IPS DF 6.9 (cell line): ENCODE data around the gene CALD1.

Source experiments
- DNase-seq: peaks from one replicate; pipeline ENCODE4 v3.0.0-alpha.2; 2013; ENCODE audit warnings: low read depth, low spot score
- H3K27ac ChIP-seq: one replicate; pipeline ENCODE4 v1.5.1; 2013; ENCODE audit warnings: low read length, control low read depth
- H3K27me3 ChIP-seq: 2 replicates; pipeline ENCODE4 v1.6.1; 2013; ENCODE audit warnings: mild to moderate bottlenecking, low read length; ENCODE audit not compliant: control insufficient read depth, insufficient read depth
- H3K36me3 ChIP-seq: 2 replicates; pipeline ENCODE4 v1.6.1; 2013; ENCODE audit warnings: low read length; ENCODE audit not compliant: control insufficient read depth, insufficient read depth
- H3K4me1 ChIP-seq: 2 replicates; pipeline ENCODE4 v1.6.1; 2013; ENCODE audit warnings: low read length; ENCODE audit not compliant: control insufficient read depth, insufficient read depth
- H3K4me3 ChIP-seq: 2 replicates; pipeline ENCODE4 v1.5.1; 2013; ENCODE audit warnings: mild to moderate bottlenecking, low read length
- H3K9me3 ChIP-seq: 2 replicates; pipeline ENCODE4 v1.6.1; 2013; ENCODE audit warnings: low read length, inconsistent platforms; ENCODE audit not compliant: control insufficient read depth, insufficient read depth
- WGBS: extraction: QIAGEN DNeasy Blood & Tissue Kit; methylation state at CpG from one replicate; pipeline ENCODE4 v1.1.7; 2013; ENCODE audit warnings: mixed read lengths, missing lambda C conversion rate; ENCODE audit not compliant: insufficient read length, insufficient coverage; 5-methylcytosine and 5-hydroxymethylcytosine counted together

The CALD1 gene

DNA sequence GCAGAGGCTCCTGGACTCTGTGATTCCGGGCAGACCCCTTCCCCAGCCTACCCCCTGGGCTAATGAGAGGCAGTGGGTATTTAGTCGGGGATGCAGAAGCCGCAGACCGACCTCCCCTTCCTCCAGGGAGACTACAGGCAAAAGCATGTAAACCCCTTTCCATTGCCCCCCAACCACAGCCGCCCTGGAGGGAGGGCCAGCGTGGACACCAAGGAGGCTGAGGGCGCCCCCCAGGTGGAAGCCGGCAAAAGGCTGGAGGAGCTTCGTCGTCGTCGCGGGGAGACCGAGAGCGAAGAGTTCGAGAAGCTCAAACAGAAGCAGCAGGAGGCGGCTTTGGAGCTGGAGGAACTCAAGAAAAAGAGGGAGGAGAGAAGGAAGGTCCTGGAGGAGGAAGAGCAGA, 167.9 kb downstream of the CALD1 start:
- Histone ChIP-seq H3K4me1 (no peaks in the 10 kb centered on the region), H3K9me3 (no peaks in the 10 kb centered on the region), H3K4me3 (no peak overlapping the region), H3K27me3 (no peaks in the 10 kb centered on the region), H3K27ac (no peak overlapping the region), H3K36me3 (peaks cover 4% of the 10 kb centered on the region; the same call in 1 of the 2 replicates)
- no peak for DNase-seq
- WGBS: no CpG with 5 or more reads among the region's 17 CpGs

DNA sequence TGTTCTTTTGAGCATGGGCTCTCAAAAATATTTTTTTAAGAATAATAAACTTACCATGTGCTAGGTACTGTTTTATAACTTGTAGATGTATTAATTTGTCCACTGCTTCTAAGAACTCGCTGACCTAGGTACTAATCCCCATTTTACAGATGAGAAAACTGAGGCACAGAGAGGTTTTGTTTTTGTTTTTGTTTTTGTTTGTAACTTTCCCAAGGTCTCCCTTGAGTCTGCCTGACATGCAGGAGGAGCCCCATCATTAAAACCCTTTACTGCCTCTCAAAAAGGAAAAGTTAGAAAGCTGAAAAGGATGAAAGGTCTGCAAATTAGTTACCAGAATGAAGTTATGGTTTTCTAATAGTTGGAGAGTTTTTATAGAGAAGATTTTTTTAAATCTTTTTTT, 168.4 kb downstream of the CALD1 start:
- no peak for DNase-seq
- no peak overlapping the region for H3K27ac ChIP-seq
- H3K27me3 ChIP-seq: no peaks in the 10 kb centered on the region
- H3K36me3 ChIP-seq: peaks cover 4% of the 10 kb centered on the region; the same call in 1 of the 2 replicates
- WGBS: no CpG with 5 or more reads among the region's 1 CpG
- no peak overlapping the region for H3K4me3 ChIP-seq
- no peaks in the 10 kb centered on the region for H3K9me3 ChIP-seq
- no peaks in the 10 kb centered on the region for H3K4me1 ChIP-seq

DNA sequence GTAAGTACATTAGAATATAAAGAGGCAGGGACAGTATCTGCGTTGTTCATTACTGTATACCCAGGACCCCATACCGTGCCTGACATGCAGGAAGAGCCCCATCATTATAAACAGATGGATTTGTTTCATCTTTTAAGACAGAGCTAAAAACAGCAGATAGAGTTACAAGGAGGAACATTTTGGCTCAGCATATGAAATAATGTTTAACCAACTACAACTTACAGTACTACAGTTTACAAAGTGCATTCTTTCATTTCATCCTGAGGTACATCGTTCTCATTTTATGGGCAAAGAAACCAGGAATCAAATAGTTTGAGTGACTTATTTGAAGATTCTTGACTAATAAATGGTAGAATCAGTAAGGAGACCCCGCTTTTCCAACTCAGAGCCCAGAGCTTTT, 168.8 kb downstream of the CALD1 start:
- Histone ChIP-seq H3K4me1 (no peaks in the 10 kb centered on the region), H3K9me3 (no peaks in the 10 kb centered on the region), H3K36me3 (peaks cover 4% of the 10 kb centered on the region; the same call in 1 of the 2 replicates), H3K27me3 (no peaks in the 10 kb centered on the region), H3K27ac (no peak overlapping the region), H3K4me3 (no peak overlapping the region)
- WGBS: no CpG with 5 or more reads among the region's 4 CpGs
- DNase-seq: no peak

DNA sequence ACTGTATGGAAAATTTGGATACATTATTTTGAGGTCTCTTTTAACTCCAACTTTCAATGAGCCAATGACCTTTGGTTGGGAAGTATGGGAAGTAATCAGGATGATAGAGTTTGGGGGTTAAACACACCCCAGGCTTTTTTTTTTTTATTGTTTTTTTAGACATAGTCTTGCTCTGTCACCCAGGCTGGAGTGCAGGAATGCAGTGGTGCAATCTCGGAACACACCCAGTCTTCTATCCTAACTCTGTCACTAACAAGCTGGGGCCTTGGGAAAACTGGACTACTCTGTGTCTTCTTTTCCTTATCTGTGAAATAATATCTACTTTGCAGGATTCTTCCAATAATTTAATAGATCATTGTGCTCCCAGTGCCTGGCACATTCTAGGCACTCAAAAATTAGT, 169.3 kb downstream of the CALD1 start:
- Histone ChIP-seq H3K27ac (no peak overlapping the region), H3K4me1 (no peaks in the 10 kb centered on the region), H3K4me3 (no peak overlapping the region), H3K27me3 (no peaks in the 10 kb centered on the region), H3K36me3 (peaks cover 4% of the 10 kb centered on the region; the same call in 1 of the 2 replicates), H3K9me3 (no peaks in the 10 kb centered on the region)
- WGBS: no CpG with 5 or more reads among the region's 1 CpG
- no peak for DNase-seq

DNA sequence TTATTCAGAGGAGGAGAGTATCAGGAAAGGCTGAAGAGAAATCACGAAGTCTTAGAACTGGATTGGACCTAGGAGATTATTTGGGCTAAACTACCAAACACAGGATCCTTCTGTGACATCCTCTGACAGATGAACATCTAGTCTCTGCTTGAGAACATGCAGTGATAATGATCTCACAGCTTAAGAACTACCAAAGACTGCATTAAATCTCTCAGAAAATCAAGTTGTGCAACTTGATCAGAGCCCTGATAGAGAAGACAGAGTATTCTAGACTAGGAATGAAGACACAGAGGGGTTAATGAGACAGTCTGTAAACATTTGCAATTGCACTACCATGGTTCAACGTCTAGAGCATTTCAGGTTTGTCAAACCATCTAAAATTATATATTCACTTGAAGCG, 169.7 kb downstream of the CALD1 start:
- WGBS: no CpG with 5 or more reads among the region's 3 CpGs
- no peaks in the 10 kb centered on the region for H3K9me3 ChIP-seq
- peaks cover 4% of the 10 kb centered on the region; the same call in 1 of the 2 replicates for H3K36me3 ChIP-seq
- H3K27me3 ChIP-seq: no peaks in the 10 kb centered on the region
- no peak overlapping the region for H3K27ac ChIP-seq
- H3K4me3 ChIP-seq: no peak overlapping the region
- no peaks in the 10 kb centered on the region for H3K4me1 ChIP-seq
- no peak for DNase-seq

DNA sequence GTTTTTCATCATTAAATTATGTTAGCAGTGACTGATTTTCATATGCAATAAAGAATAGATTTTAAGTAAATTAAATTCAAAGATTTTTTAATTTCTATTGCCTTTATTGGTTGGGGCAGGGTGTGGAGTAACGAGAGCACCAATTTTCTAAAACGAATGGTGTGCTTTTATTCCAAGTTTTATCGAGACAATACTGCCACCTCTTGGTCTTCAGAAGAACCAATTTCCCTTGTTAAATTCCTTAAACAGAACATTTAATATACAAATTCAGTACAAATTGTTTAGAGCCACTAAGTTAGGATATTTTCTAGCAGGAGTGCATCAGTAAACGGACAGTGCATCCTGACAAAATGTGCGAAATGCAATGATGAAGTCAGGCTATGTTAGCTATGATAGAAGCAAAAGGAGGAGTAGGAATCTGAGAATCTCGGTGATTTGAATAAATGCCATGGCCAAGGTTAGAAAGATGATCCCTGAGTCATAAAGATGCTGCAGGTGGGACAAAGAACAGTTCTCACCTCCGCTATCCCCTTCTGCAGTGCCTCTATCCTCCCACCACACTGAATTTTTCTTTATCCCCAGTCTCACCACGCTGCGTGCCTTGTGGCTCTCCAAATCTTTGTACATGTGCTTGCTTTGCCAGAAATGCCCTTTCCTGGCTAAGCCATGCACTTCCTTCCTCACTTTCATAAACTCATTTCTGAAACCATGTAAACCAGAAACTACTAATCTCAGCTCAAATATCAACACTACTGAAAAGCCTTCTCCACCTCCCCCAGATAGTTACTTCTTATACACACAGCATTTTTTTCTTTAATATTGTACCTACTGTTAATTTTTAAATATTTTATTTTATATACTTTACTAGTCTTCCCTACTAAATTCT, 175.0 kb downstream of the CALD1 start:
- H3K9me3 ChIP-seq: no peaks in the 10 kb centered on the region
- WGBS: no CpG with 5 or more reads among the region's 9 CpGs
- H3K27ac ChIP-seq: no peak overlapping the region
- no peaks in the 10 kb centered on the region for H3K27me3 ChIP-seq
- no peaks in the 10 kb centered on the region for H3K4me1 ChIP-seq
- H3K4me3 ChIP-seq: no peak overlapping the region
- H3K36me3 ChIP-seq: peaks cover 4% of the 10 kb centered on the region; the same call in 1 of the 2 replicates
- no peak for DNase-seq

DNA sequence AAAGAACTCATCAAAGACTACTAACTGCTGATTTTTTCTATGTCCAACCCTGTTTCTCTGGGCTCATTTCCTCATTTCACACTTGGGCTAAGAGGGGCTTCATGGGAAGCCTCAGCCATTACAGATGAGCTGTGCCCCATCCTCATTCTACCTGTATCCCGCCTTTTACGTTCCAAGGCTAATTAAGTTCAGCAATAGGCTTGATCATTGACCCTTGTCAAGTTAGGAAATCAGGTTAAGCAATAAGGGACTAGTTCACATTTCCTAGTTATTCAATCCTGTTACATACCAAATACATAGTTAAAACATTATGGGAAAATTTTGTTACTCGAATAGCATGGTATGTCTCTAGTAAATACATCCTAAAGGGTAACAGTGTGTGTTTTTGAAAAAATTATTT, 177.6 kb downstream of the CALD1 start:
- Histone ChIP-seq H3K9me3 (no peaks in the 10 kb centered on the region), H3K4me3 (no peak overlapping the region), H3K27ac (no peak overlapping the region), H3K4me1 (no peaks in the 10 kb centered on the region), H3K27me3 (no peaks in the 10 kb centered on the region), H3K36me3 (peaks cover 5% of the 10 kb centered on the region; the same call in 1 of the 2 replicates)
- WGBS: 100% methylated on average over 1 of the region's 3 CpGs
- DNase-seq: no peak

DNA sequence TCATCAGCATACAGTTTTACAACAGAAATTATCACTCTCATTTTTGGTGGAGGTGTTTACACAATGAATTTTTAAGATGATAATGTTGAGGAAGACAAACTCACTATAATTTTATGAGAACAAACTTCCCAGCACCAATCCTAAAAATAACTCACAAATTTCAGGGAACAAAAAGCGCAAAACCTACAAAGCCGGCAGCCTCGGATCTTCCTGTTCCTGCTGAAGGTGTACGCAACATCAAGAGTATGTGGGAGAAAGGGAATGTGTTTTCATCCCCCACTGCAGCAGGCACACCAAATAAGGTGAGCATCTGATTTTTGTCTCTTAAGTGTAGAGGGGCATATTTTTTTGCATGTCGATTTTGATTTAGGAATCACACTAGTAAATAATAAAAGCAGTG, 180.4 kb downstream of the CALD1 start:
- no peak overlapping the region for H3K27ac ChIP-seq
- no peaks in the 10 kb centered on the region for H3K9me3 ChIP-seq
- no CpG with 5 or more reads among the region's 5 CpGs for WGBS
- H3K4me1 ChIP-seq: no peaks in the 10 kb centered on the region
- no peak for DNase-seq
- no peaks in the 10 kb centered on the region for H3K27me3 ChIP-seq
- peaks cover 5% of the 10 kb centered on the region; the same call in 1 of the 2 replicates for H3K36me3 ChIP-seq
- H3K4me3 ChIP-seq: no peak overlapping the region

DNA sequence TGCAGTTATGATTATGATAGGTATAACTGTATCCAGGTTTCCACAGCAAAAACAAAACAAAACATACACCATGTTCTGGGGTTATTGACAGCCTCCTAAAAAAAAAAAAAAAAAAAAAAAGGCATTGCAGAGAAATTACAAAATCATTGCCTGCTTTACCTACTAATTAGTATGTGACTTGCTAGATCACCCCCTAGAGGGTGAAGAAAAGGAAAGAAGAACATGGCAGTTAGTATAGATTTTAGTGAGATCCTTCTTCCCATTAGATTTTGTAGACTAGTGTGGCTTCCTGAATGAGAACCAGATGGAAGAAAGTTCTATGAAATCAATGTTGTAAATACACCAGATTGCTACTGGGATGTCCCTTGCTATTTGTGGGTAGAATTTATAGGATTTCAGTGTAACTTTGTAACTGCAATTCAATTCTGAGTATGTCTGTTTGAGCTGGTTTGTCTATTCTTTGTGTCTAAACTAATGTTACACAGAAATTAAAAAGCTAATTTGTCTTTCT, 182.9 kb downstream of the CALD1 start:
- Histone ChIP-seq H3K27me3 (no peaks in the 10 kb centered on the region), H3K4me3 (no peak overlapping the region), H3K9me3 (no peaks in the 10 kb centered on the region), H3K36me3 (peaks cover 7% of the 10 kb centered on the region; the same call in 1 of the 2 replicates), H3K27ac (no peak overlapping the region), H3K4me1 (no peaks in the 10 kb centered on the region)
- no peak for DNase-seq

DNA sequence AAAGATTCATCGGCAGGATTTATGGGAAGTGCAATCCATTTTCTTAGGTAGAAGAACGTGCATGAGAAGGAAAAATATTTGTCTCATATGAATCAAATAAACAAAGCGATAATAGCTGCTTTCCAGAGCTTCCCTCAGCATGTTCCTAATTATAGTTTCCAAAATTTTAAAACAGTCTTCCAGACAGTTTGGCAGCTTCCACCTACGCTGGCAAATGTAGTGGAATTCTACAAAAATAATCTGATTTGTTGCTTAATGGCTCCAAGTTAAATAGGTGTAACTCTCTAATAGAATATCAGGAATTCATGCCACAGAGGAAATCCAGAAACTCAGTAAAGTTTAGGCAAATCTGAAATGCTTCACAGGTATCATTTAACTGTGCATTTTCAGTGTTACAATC, 183.6 kb downstream of the CALD1 start:
- Histone ChIP-seq H3K4me3 (no peak overlapping the region), H3K27me3 (no peaks in the 10 kb centered on the region), H3K9me3 (no peaks in the 10 kb centered on the region), H3K27ac (no peak overlapping the region), H3K4me1 (no peaks in the 10 kb centered on the region), H3K36me3 (peaks cover 7% of the 10 kb centered on the region; the same call in 1 of the 2 replicates)
- no CpG with 5 or more reads among the region's 4 CpGs for WGBS
- DNase-seq: no peak
